Caco-2 (cell line): Measurements from ENCODE around the gene LYVE1. TPM values are rescaled to one million over a fixed set of nuclear protein-coding genes. Genes with fewer than 3 reads are reported as not detected.

ENCODE experiments used
- BruUV-seq: library from RNA; stranded (reverse); fragments of 400-500 nt; replicated peaks from 2 replicates; lab custom pipeline; 2021; lab: Mats Ljungman, UMichigan
- CTCF ChIA-PET: fragments of 300-600 bp; sonication (Branson Sonifier 250); formaldehyde crosslinking; loops from one replicate; lab custom pipeline; 2022; ENCODE audit warnings: antibody characterized with exemption; lab: Charles Lee
- POLR2A ChIA-PET: fragments of 300-600 bp; sonication (Branson Sonifier 250); formaldehyde crosslinking; loops from one replicate; lab custom pipeline; 2022; ENCODE audit warnings: antibody characterized with exemption; lab: Charles Lee
- DNase-seq, 2 experiments: peaks; one replicate each; pipeline versions ENCODE4 v3.0.0 to v3.0.0-alpha.2; 2020 to 2022
- H3K27me3 ChIP-seq: replicated peaks from 2 replicates; pipeline ENCODE4 v1.6.0; 2011; ENCODE audit warnings: low read length; ENCODE audit not compliant: control insufficient read depth, insufficient read depth
- H3K36me3 ChIP-seq: 2 replicates; pipeline ENCODE4 v1.5.1; 2011; ENCODE audit warnings: low read length; ENCODE audit not compliant: control insufficient read depth, insufficient read depth
- H3K4me1 ChIP-seq: fragments of 250-450 bp; sonication (Bioruptor Pico); 2 replicates; pipeline ENCODE4 v1.5.1; 2020; ENCODE audit warnings: mild to moderate bottlenecking
- H3K4me3 ChIP-seq: 2 replicates; pipeline ENCODE4 v1.5.1; 2011; ENCODE audit warnings: low read depth, mild to moderate bottlenecking, control low read depth, low read length
- H3K9me3 ChIP-seq: fragments of 250-450 bp; sonication (Bioruptor Pico); 2 replicates; pipeline ENCODE4 v1.5.1; 2020; ENCODE audit warnings: mild to moderate bottlenecking, moderate library complexity
- H3K27ac Mint-ChIP-seq: one replicate; pipeline ENCODE4 v1.8.0; 2022; ENCODE audit warnings: mixed read lengths; ENCODE audit not compliant: unreplicated experiment
- H3K27me3 Mint-ChIP-seq: one replicate; pipeline ENCODE4 v1.8.0; 2022; ENCODE audit warnings: mixed read lengths; ENCODE audit not compliant: insufficient read depth, unreplicated experiment
- H3K36me3 Mint-ChIP-seq: one replicate; pipeline ENCODE4 v1.8.0; 2022; ENCODE audit warnings: mild to moderate bottlenecking, mixed read lengths; ENCODE audit not compliant: insufficient read depth, unreplicated experiment
- H3K4me1 Mint-ChIP-seq: one replicate; pipeline ENCODE4 v1.8.0; 2022; ENCODE audit warnings: low read depth, mixed read lengths; ENCODE audit not compliant: unreplicated experiment
- H3K4me3 Mint-ChIP-seq: one replicate; pipeline ENCODE4 v1.8.0; 2022; ENCODE audit warnings: mild to moderate bottlenecking, moderate library complexity, mixed read lengths; ENCODE audit not compliant: unreplicated experiment
- H3K9me3 Mint-ChIP-seq: one replicate; pipeline ENCODE4 v1.8.0; 2022; ENCODE audit warnings: mixed read lengths; ENCODE audit not compliant: unreplicated experiment
- CTCF ChIP-seq, 2 experiments: fragments of 200-600 bp in 1 of 2; IDR thresholded peaks; 1 replicate in 1 of 2; 2 replicates in 1 of 2; pipeline versions ENCODE4 v1.5.1 to v1.8.0; 2011 to 2022; ENCODE audit warnings: antibody characterized with exemption in 1 of 2, control low read depth in 1 of 2, inconsistent platforms in 1 of 2, low read depth in 1 of 2, low read length in 1 of 2, mild to moderate bottlenecking in 1 of 2, moderate library complexity in 1 of 2; ENCODE audit not compliant: insufficient read depth in 1 of 2, severe bottlenecking in 1 of 2, unreplicated experiment in 1 of 2
- intact Hi-C: fragments of 100-400 bp; cut with micrococcal nuclease; formaldehyde crosslinking; loops from one replicate; pipeline ENCODE4 v1.10.0; 2022; ENCODE audit not compliant: unreplicated experiment
- total RNA-seq: library from RNA; stranded (reverse); gene quantifications from 2 replicates; pipeline ENCODE4 v1.2.3, GENCODE V29; 2022

The LYVE1 gene
- total RNA-seq, 1 experiment from 2014 or later = not detected

- H3K27ac Mint-ChIP-seq = no peak overlapping the region
- no peak for TF ChIP-seq CTCF (IDR thresholded peaks at IDR 0.05; ENCODE audit: insufficient read depth in 1 of 2, low read depth in 1 of 2, low read length in 1 of 2, severe bottlenecking in 1 of 2, unreplicated experiment in 1 of 2)
- POLR2A ChIA-PET = no interaction called here
Measured at GRCh38 chr11:10518891-10519290, 49.6 kb downstream of the LYVE1 start.

GRCh38 chr11:10518123-10518522, 50.3 kb downstream of the LYVE1 start:
- intact Hi-C loops = no loop called here
- no peak for TF ChIP-seq CTCF (IDR thresholded peaks at IDR 0.05; ENCODE audit: insufficient read depth in 1 of 2, low read depth in 1 of 2, low read length in 1 of 2, severe bottlenecking in 1 of 2, unreplicated experiment in 1 of 2)
- H3K4me3 Mint-ChIP-seq = no peak overlapping the region
- no peaks in the 10 kb centered on the region for H3K9me3 ChIP-seq
- DNase-seq = no peak
- peaks cover 10% of the 10 kb centered on the region for H3K36me3 Mint-ChIP-seq
- no peaks in the 10 kb centered on the region for H3K9me3 Mint-ChIP-seq
- H3K27me3 ChIP-seq = no peaks in the 10 kb centered on the region
- H3K36me3 ChIP-seq = no peaks in the 10 kb centered on the region
- BruUV-seq = no TSS peak
- H3K4me3 ChIP-seq = no peak overlapping the region
- CTCF ChIA-PET = no interaction called here
- POLR2A ChIA-PET = interaction anchor here (0.6 kb wide), 1 partner anchor 413 kb away, joined by 4 read pairs; no protein-coding TSS in a partner anchor
- H3K4me1 ChIP-seq = no peaks in the 10 kb centered on the region
- no peak overlapping the region for H3K27ac Mint-ChIP-seq
- no peaks in the 10 kb centered on the region for H3K4me1 Mint-ChIP-seq
- H3K27me3 Mint-ChIP-seq = no peaks in the 10 kb centered on the region

More at GRCh38 chr11:10518891-10519290, 49.6 kb downstream of the LYVE1 start:
- DNase-seq = no peak
- CTCF ChIA-PET = no interaction called here
- no TSS peak for BruUV-seq
- intact Hi-C loops = no loop called here
- Histone ChIP-seq H3K4me3 (no peak overlapping the region), H3K36me3 (no peaks in the 10 kb centered on the region), H3K27me3 (no peaks in the 10 kb centered on the region), H3K9me3 (no peaks in the 10 kb centered on the region), H3K4me1 (no peaks in the 10 kb centered on the region)
- Mint-ChIP-seq H3K4me3 (no peak overlapping the region), H3K36me3 (peaks cover 10% of the 10 kb centered on the region), H3K9me3 (no peaks in the 10 kb centered on the region), H3K27me3 (no peaks in the 10 kb centered on the region), H3K4me1 (no peaks in the 10 kb centered on the region)

GRCh38 chr11:10515418-10515817, 53.0 kb downstream of the LYVE1 start:
- Mint-ChIP-seq H3K4me3 (no peak overlapping the region), H3K36me3 (no peaks in the 10 kb centered on the region), H3K9me3 (no peaks in the 10 kb centered on the region), H3K27me3 (no peaks in the 10 kb centered on the region), H3K4me1 (no peaks in the 10 kb centered on the region), H3K27ac (no peak overlapping the region)
- no peak overlapping the region for H3K4me3 ChIP-seq
- H3K4me1 ChIP-seq = no peaks in the 10 kb centered on the region
- H3K36me3 ChIP-seq = no peaks in the 10 kb centered on the region
- TF ChIP-seq CTCF (IDR thresholded peaks at IDR 0.05; ENCODE audit: insufficient read depth in 1 of 2, low read depth in 1 of 2, low read length in 1 of 2, severe bottlenecking in 1 of 2, unreplicated experiment in 1 of 2) = no peak
- intact Hi-C loops = no loop called here
- no peaks in the 10 kb centered on the region for H3K27me3 ChIP-seq
- CTCF ChIA-PET = no interaction called here
- POLR2A ChIA-PET = no interaction called here
- no TSS peak for BruUV-seq
- no peak for DNase-seq
- H3K9me3 ChIP-seq = no peaks in the 10 kb centered on the region
